Stimulated activated CD8-positive, alpha-beta memory T cell treated with anti-CD3 and anti-CD28 coated beads, Interleukin-12 subunit alpha, Interleukin-12 subunit beta, amount 100 ng/mL, for 24 hours (primary cell): ENCODE measurements around the gene TTC1.
"Not testable (repeated sequence)": the region's sequence is repeated elsewhere in the genome, so short reads cannot be mapped to it uniquely, and the experiment has no call there.

Experiments
- DNase-seq: peaks from one replicate; pipeline ENCODE4 v3.0.0-alpha.2; 2020; ENCODE audit errors: extremely low read depth

TTC1 gene

GRCh38 chr5:159995907-159996306, 13.0 kb upstream of the TTC1 start:
- no peak for DNase-seq

DNA sequence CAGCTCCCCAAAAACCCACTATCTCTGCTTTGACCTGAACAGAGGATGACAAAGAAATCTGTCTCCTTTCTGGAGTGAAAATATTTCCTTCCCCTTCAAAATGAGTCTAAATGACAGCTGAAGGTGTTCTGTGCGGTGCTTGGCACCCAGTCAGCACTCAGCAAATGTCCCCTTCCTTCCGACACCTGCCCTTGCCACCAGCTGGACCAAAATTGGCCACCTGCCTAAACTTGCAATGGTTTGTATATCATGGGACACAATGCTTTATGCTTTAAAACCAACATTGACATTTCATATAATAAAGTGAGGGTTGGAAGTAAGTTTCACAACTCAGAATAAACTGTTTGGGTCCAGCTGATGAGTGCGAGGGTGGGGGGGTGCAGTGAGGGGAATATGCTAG, 7.5 kb upstream of the TTC1 start:
- DNase-seq = no peak

DNA sequence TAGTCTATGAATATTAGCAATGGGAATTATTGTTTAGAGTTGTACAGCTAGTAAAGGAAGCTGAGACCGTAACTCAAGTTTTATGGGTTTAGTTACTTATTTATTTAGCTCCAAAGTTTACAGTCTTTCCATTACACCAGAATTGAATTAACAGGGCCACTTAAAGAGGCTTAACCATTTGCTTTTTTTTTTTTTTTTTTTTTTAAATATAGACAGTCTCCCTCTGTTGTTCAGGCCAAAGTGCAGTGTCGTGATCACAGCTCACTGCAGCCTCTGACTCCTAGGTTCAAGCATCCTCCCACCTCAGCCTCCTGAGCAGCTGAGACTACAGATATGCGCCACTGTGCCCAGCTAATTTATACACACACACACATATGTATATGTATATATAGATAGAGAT, 1.4 kb upstream of the TTC1 start:
- DNase-seq = no peak

DNA sequence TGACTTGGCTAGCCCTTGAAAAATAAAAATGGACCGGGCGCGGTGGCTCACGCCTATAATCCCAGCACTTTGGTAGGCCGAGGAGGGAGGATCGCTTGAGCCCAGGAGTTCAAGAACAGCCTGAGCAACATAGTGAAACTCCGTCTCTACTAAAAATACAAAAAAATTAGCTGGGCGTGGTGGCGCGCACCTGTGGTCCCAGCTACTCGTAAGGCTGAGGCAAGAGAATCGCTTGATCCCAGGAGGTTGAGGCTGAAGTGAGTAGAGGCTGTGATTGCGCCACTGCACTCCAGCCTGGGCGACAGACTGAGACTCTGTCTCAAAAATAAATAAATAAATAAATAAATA, 436 bp upstream of the TTC1 start:
- not testable (repeated sequence) for DNase-seq

- DNase-seq = no peak
These were observed 651 bp downstream of the TTC1 start for GRCh38 chr5:160009591-160009989.

GRCh38 chr5:160011471-160011870, 2.5 kb downstream of the TTC1 start:
- DNase-seq = no peak

DNA sequence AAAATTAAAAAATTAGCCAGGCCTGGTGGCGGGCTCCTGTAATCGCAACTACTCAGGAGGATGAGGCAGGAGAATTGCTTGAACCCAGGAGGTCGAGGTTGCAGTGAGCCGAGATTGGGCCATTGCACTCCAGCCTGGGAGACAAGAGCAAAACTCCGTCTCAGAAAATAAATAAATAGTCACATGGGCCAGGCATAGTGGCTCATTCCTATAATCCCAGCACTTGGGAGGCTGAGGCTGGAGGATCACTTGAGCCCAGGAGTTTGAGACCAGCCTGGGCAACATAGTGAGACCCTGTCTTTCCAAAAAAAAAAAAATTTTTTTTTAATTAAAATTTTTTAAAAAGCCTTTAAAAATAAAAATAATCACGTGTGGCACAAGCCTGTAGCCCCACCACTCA, 5.3 kb downstream of the TTC1 start:
- DNase-seq = not testable (repeated sequence)

GRCh38 chr5:160018945-160019625, 10.1 kb downstream of the TTC1 start:
- no peak for DNase-seq

GRCh38 chr5:160020266-160020770, 11.4 kb downstream of the TTC1 start:
- no peak for DNase-seq

GRCh38 chr5:160020964-160021363, 12.0 kb downstream of the TTC1 start:
- DNase-seq = no peak

DNA sequence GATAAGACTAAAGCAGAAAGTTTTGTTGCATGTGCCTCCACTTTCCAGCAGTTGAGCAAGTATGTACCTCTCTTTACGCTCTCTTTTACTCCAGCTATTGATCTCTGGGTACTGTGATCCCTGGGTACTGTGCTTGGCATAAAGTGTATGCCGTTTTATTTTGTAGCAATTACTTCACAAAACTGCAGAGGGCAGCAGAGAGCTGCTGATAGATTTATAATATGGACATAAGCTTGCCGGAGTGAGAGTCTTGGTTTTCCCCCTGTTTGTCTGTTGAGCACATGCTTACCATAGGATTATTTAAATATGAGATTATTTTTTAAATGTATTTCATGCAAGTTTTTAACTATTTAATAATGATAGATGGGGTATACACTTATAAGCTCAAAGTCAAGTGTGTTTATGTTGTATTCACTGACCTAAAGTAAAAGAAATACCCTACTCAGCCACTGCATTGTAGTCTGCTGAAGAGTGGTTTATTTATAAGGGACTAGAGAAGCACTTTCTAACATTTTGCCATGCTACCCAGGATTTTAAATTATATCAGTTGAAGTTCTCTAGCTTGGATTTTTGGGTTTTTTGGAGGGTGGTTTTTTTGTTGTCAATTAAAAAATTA, 13.0 kb downstream of the TTC1 start:
- no peak for DNase-seq

DNA sequence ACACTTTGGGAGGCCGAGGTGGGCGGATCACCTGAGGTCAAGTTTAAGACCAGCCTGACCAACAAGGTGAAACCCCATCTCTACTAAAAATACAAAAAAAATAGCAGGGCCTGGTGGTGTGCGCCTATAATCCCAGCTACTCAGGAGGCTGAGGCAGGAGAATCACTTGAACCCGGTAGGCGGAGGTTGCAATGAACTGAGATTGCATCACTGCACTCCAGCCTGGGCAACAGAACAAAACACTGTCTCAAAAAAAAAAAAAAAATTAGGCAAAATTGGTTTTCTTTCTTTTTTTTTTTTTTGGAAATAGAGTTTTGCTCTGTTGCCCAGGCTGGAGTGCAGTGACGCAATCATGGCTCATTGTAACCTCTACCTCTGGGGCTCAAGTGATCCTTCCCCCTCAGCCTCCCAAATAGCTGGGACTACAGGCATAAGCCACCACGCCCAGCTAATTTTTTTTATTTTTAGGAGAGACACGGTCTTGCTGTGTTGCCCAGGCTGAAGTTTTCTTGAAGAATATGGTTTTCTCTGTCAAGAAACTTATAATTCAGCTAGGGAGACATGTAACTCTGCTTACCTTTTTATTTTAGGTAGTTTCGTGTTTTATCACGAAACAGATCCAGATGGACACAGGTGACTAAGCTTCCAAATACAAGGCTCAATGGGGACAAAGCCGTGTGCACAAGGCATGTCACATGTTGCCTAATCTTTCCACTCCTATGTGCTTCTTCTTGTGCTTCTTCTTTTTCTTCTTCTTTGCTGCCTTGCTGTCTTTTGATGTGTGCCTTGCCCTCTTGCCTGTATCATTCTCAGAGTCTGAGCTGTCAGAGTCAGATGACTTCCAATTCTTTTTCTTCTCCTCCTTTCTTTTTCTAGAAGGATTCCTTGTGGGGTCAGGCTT, 14.3 kb downstream of the TTC1 start:
- no peak for DNase-seq

GRCh38 chr5:160023908-160024630, 15.1 kb downstream of the TTC1 start:
- DNase-seq = no peak

GRCh38 chr5:160029004-160029403, 20.1 kb downstream of the TTC1 start:
- DNase-seq = no peak

- no peak for DNase-seq
These were observed 20.7 kb downstream of the TTC1 start for GRCh38 chr5:160029540-160030139.

GRCh38 chr5:160030631-160031377, 21.9 kb downstream of the TTC1 start:
- no peak for DNase-seq

- DNase-seq = no peak
These were observed 24.8 kb downstream of the TTC1 start for GRCh38 chr5:160033546-160034252.

- no peak for DNase-seq
These were observed 27.3 kb downstream of the TTC1 start for GRCh38 chr5:160036243-160036642.

DNA sequence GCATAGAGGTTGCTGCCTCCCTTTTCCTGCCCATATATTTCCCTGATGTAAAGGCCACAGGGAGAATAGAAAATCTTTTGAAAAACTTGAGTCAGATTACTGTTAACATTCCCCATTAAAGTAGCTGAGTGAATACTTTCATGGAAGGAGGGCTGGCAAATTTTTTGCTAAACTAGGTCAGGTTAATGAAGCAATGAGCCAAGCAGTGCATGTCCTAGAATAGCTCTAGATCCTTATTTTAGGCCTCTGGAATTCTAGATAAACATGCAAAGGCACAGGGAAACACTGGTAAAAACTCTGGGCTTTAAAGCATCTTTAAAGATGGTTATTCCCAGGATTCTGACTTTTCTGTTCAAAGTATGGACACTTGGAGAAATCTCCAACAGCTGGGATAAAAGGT, 27.9 kb downstream of the TTC1 start:
- DNase-seq = no peak

DNA sequence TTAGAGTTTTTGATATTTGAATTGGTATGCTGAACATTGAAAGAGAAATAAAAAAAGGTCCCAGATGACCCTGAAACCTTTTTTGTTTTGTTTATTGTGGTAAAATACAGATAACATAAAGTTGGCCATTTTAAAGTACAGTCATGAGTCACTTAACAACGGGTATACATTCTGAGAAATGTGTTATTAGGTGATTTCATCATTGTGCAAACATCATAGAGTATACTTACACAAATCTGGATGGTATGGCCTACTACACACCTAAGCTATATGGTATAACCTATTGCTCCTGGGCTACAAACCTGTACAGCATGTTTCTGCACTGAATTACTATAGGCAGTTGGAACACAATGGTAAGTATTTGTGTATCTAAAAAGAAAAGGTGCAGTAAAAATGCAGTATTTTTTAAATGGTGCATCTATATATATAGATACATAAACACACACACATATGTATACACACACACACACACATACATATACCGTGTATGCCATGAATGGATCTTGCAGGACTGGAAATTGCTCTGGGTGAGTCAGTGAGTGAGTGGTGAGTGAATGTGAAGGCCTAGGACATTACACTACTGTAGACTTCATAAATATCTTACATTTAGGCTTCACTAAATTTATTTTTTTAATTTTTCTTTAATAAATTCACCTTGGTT, 31.0 kb downstream of the TTC1 start:
- DNase-seq = no peak
